ENCODE results near the gene SLC25A27.

Gene SLC25A27

GRCh38 chr6:46688117-46688965 lies 35.6 kb downstream of the SLC25A27 start:
- no peak for TF ChIP-seq CTCF (IDR thresholded peaks at IDR 0.05; ENCODE audit: insufficient read depth, missing control alignments)
- DNase-seq (ENCODE audit: insufficient read length, low spot score) (no peak), FAIRE-seq (no peak)

GRCh38 chr6:46688966-46689335 lies 36.2 kb downstream of the SLC25A27 start:
- DNase-seq (ENCODE audit: insufficient read length, low spot score), result no peak
- no peak for TF ChIP-seq CTCF (IDR thresholded peaks at IDR 0.05; ENCODE audit: insufficient read depth, missing control alignments)
- no peak for FAIRE-seq

GRCh38 chr6:46689657-46690056 lies 36.9 kb downstream of the SLC25A27 start:
- DNase-seq (ENCODE audit: insufficient read length, low spot score) (no peak), FAIRE-seq (no peak)
- no peak for TF ChIP-seq CTCF (IDR thresholded peaks at IDR 0.05; ENCODE audit: insufficient read depth, missing control alignments)

GRCh38 chr6:46690141-46690755 lies 37.5 kb downstream of the SLC25A27 start:
- DNase-seq (ENCODE audit: insufficient read length, low spot score), result no peak
- no peak for FAIRE-seq
- no peak for TF ChIP-seq CTCF (IDR thresholded peaks at IDR 0.05; ENCODE audit: insufficient read depth, missing control alignments)

GRCh38 chr6:46690911-46691451 lies 38.2 kb downstream of the SLC25A27 start:
- DNase-seq (ENCODE audit: insufficient read length, low spot score) (no peak), FAIRE-seq (no peak)
- TF ChIP-seq CTCF (IDR thresholded peaks at IDR 0.05; ENCODE audit: insufficient read depth, missing control alignments), result no peak

- no peak for TF ChIP-seq CTCF (IDR thresholded peaks at IDR 0.05; ENCODE audit: insufficient read depth, missing control alignments)
- FAIRE-seq (no peak), DNase-seq (ENCODE audit: insufficient read length, low spot score) (no peak)
Measured at GRCh38 chr6:46699970-46700369, 47.2 kb downstream of the SLC25A27 start.

- DNase-seq (ENCODE audit: insufficient read length, low spot score) (no peak), FAIRE-seq (no peak)
- peak; percentile 48 for TF ChIP-seq CTCF (IDR thresholded peaks at IDR 0.05; ENCODE audit: insufficient read depth, missing control alignments)
Measured at GRCh38 chr6:46704562-46704961, 51.8 kb downstream of the SLC25A27 start.
